ENCODE results near the gene RNF31. TPM values are rescaled to one million over a fixed set of nuclear protein-coding genes. Genes with fewer than 3 reads are reported as not detected.

Gene RNF31
- total and polyA plus RNA-seq, 2 donors (not counting 1 experiment from before 2014, with no cell fraction given): 69.8 to 103 TPM

DNA sequence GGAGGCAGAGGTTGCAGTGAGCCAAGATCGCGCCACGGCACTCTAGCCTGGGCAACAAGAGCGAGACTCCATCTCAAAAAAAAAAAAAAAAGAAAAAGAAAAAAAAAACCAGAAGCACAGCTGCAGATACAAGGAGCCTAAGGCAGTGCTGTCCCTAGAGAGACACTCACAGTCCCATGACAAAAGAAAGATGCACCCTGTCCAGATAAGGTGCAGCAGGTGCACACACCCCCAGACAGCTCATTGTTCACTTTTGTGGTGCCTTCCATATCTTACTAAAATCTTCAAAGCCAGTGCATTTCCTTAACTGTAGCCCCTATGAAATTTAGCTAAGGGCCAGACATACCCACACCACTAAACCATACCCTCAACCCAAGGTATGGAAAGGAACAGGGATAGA lies 24.9 kb upstream of the RNF31 start:
- H3K9ac ChIP-seq (ENCODE audit: low read length): no peak overlapping the region
- ATAC-seq (ENCODE audit: low read depth) (peak; percentile 72), DNase-seq (no peak)
- no peak for TF ChIP-seq EZH2 (IDR thresholded peaks at IDR 0.05; ENCODE audit: borderline replicate concordance, insufficient read depth, low read depth, low read length, poor library complexity, severe bottlenecking)
- peaks cover 31% of the 10 kb centered on the region for H3K4me1 Mint-ChIP-seq
- peaks cover 7% of the 10 kb centered on the region for H3K79me2 ChIP-seq (ENCODE audit: control insufficient read depth, insufficient read depth, low read length)
- no peaks in the 10 kb centered on the region for H3K27me3 ChIP-seq (replicated peaks in 1 of 4; ENCODE audit: control extremely low read depth in 1 of 4, control insufficient read depth in 3 of 4, insufficient read depth in 4 of 4, low read length in 3 of 4)
- H2AFZ ChIP-seq (ENCODE audit: insufficient read depth, low read depth, low read length, poor library complexity, severe bottlenecking): no peak overlapping the region
- POLR2A ChIA-PET: interaction anchor here (0.7 to 1.3 kb wide), 3 partner anchors 8 to 24 kb away, joined by 3 to 11 read pairs (median 10); partner anchors contain the start of genes DCAF11, NRL, PSME1 and PSME2
- intact Hi-C loops (cut with micrococcal nuclease): no loop called here
- H3K27ac ChIP-seq (ENCODE audit: low read length in 2 of 2): peak overlapping the region in 1 of 2 donors; percentile 92
- no CpG with 5 or more reads among the region's 4 CpGs for WGBS (ENCODE audit: insufficient coverage)
- peaks cover 8 to 50% of the 10 kb centered on the region in 2 experiments for H3K36me3 ChIP-seq (replicated peaks in 1 of 2; ENCODE audit: control extremely low read depth in 1 of 2, control insufficient read depth in 1 of 2, extremely low read depth in 1 of 2, insufficient read depth in 2 of 2, low read length in 1 of 2)
- H3K9me3 ChIP-seq (ENCODE audit: control extremely low read depth in 1 of 3, control insufficient read depth in 2 of 3, insufficient read depth in 1 of 3, low read length in 2 of 3): no peaks in the 10 kb centered on the region
- peak overlapping the region; percentile 91 for H3K27ac Mint-ChIP-seq
- no peaks in the 10 kb centered on the region for H3K27me3 Mint-ChIP-seq
- no peaks in the 10 kb centered on the region for H3K9me3 Mint-ChIP-seq (ENCODE audit: insufficient read depth)
- H3K4me1 ChIP-seq (ENCODE audit: control insufficient read depth in 2 of 2, insufficient read depth in 2 of 2, low read length in 2 of 2): peaks cover 25 to 26% of the 10 kb centered on the region in 2 donors
- H4K20me1 ChIP-seq (ENCODE audit: control insufficient read depth, insufficient read depth, low read length, poor library complexity, severe bottlenecking): no peaks in the 10 kb centered on the region
- no peak overlapping the region for H3K4me3 ChIP-seq (ENCODE audit: control extremely low read depth in 1 of 5, extremely low read depth in 1 of 5, insufficient read depth in 1 of 5, low read depth in 2 of 5, low read length in 4 of 5)
- peak overlapping the region; percentile 10 for H3K4me2 ChIP-seq (replicated peaks; ENCODE audit: low read depth, low read length, poor library complexity, severe bottlenecking)
- H3K4me3 Mint-ChIP-seq: peak overlapping the region; percentile 11
- CTCF ChIA-PET: interaction anchor here (1.1 kb wide), 1 partner anchor 19 kb away, joined by 3 read pairs; the partner anchor contains the start of gene EMC9

GRCh38 chr14:24122898-24123297 lies 24.4 kb upstream of the RNF31 start:
- Mint-ChIP-seq H3K4me1 (peaks cover 32% of the 10 kb centered on the region), H3K27me3 (no peaks in the 10 kb centered on the region), H3K4me3 (no peak overlapping the region), H3K9me3 (ENCODE audit: insufficient read depth) (no peaks in the 10 kb centered on the region), H3K27ac (peak overlapping the region; percentile 91)
- ChIA-PET CTCF (interaction anchor here (1.1 kb wide), 1 partner anchor 19 kb away, joined by 3 read pairs; the partner anchor contains the start of gene EMC9), POLR2A (interaction anchor here (0.7 to 1.3 kb wide), 2 partner anchors 8 to 13 kb away, joined by 3 to 10 read pairs; partner anchors contain the start of genes DCAF11, NRL and PSME1)
- peaks cover 4% of the 10 kb centered on the region for H3K79me2 ChIP-seq (ENCODE audit: control insufficient read depth, insufficient read depth, low read length)
- ATAC-seq (ENCODE audit: low read depth): no peak
- intact Hi-C loops (cut with micrococcal nuclease): no loop called here
- H3K9ac ChIP-seq (ENCODE audit: low read length): no peak overlapping the region
- H3K27me3 ChIP-seq (replicated peaks in 1 of 4; ENCODE audit: control extremely low read depth in 1 of 4, control insufficient read depth in 3 of 4, insufficient read depth in 4 of 4, low read length in 3 of 4): no peaks in the 10 kb centered on the region
- H4K20me1 ChIP-seq (ENCODE audit: control insufficient read depth, insufficient read depth, low read length, poor library complexity, severe bottlenecking): no peaks in the 10 kb centered on the region
- TF ChIP-seq EZH2 (IDR thresholded peaks at IDR 0.05; ENCODE audit: borderline replicate concordance, insufficient read depth, low read depth, low read length, poor library complexity, severe bottlenecking) (no peak), CTCF (IDR thresholded peaks at IDR 0.05) (no peak)
- H3K4me2 ChIP-seq (replicated peaks; ENCODE audit: low read depth, low read length, poor library complexity, severe bottlenecking): peak overlapping the region; percentile 57
- H2AFZ ChIP-seq (ENCODE audit: insufficient read depth, low read depth, low read length, poor library complexity, severe bottlenecking): no peak overlapping the region
- no peak overlapping the region for H3K4me3 ChIP-seq (ENCODE audit: control extremely low read depth in 1 of 5, extremely low read depth in 1 of 5, insufficient read depth in 1 of 5, low read depth in 2 of 5, low read length in 4 of 5)
- peak overlapping the region; percentile 30 to 92 for H3K27ac ChIP-seq (ENCODE audit: low read length in 2 of 2)
- H3K36me3 ChIP-seq (replicated peaks in 1 of 2; ENCODE audit: control extremely low read depth in 1 of 2, control insufficient read depth in 1 of 2, extremely low read depth in 1 of 2, insufficient read depth in 2 of 2, low read length in 1 of 2): peaks cover 8 to 45% of the 10 kb centered on the region in 2 experiments
- 96% methylated on average over 8 of the region's 8 CpGs for WGBS (ENCODE audit: insufficient coverage)
- peaks cover 30 to 31% of the 10 kb centered on the region in 2 donors for H3K4me1 ChIP-seq (ENCODE audit: control insufficient read depth in 2 of 2, insufficient read depth in 2 of 2, low read length in 2 of 2)
- H3K9me3 ChIP-seq (ENCODE audit: control extremely low read depth in 1 of 3, control insufficient read depth in 2 of 3, insufficient read depth in 1 of 3, low read length in 2 of 3): no peaks in the 10 kb centered on the region
- DNase-seq: no peak
